ENCODE data around the gene CERS1. TPM values are rescaled to one million over a fixed set of nuclear protein-coding genes. Genes with fewer than 3 reads are reported as not detected.
"Not testable (repeated sequence)": the region's sequence is repeated elsewhere in the genome, so short reads cannot be mapped to it uniquely, and the experiment has no call there.

Gene CERS1
- total RNA-seq, 1 experiment from 2014 or later, result not detected

GRCh38 chr19:18919086-18919899 lies 23.3 kb upstream of the CERS1 start, which contains the start of the genes COPE and DDX49:
TSS of gene COPE (minus strand) at chr19:18919387. CDS start at chr19:18919348, 39 bp downstream.
TSS of gene DDX49 (plus strand) at chr19:18919715. CDS start at chr19:18919742, 27 bp downstream.
- peak; percentile 100 for DNase-seq (ENCODE audit: low read depth)

DNA sequence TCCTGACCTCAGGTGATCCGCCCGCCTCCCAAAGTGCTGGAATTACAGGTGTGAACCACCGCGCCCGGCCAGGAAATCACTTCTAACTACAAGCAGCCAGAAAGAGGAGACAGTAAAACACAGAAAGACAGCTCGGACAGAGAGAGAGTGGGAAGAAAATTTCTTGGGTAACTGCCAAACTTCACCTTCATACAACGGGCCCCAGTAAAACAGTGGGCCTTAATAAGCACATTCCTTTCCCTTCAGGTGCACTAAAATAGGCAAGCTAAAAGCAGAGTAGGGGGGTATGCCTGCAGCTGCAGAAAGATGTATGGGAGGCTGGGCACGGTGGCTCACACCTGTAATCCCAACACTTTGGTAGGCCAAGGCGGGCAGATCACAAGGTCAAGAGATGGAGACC lies 21.6 kb upstream of the CERS1 start:
- not testable (repeated sequence) for DNase-seq (ENCODE audit: low read depth)

DNA sequence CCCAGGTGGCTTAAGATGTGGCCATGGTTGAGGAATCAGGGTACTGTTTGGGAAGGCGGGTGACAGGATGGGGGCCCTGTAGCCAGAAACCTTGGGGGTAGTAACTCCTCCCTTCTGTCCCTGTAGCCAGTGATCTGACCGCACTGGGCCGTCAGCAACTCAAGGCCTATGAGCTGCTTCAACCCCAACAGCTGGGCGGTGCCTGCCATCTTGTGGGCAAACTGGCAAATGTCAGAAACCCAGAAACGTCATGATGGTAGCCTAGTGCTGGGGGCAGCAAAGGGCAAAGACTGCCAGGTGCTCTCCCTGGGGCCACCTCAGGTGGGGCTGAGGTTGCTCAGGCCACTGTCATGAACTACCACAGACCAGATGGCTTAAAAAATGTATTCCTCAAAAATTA lies 19.7 kb upstream of the CERS1 start:
- DNase-seq (ENCODE audit: low read depth), result peak; percentile 52

DNA sequence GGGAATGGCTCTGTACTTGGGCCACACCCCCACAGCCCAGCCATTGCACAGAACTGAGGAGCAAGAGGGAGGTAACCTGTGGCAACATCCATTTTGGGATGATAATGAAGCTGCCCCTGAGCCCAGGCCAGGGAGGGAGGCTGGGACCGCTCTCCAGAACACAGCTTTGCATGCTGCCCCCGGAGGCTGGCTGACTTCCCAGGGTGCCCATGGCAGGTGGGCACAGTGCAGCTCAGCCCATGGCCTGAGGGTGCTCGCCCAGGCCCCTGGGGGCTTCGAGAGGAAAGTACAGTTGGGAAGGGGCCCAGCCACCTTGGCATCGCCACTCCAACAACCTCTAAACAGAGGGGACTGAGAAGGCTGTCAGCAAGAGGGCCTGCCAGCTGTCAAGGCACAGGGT lies 17.5 kb upstream of the CERS1 start:
- no peak for DNase-seq (ENCODE audit: low read depth)

DNA sequence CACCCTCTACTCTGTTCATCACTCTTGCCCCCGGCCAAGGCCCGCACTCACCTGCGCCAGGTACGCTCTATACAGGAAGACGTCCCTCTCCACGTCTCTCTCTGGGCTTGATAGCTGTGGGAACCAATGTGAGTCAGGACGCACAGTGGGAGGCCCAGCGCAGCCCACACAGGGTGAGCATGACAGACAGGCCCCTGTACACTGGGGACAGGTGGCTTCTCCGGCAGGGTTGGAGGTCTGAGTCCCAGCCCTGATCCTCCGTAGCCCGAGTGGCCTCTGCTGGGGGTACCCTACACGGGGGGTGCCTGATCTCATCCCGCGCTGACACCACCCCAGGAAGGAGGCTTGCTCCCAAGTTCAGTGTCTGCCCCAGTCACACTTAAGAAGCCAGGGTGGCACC lies 17.0 kb upstream of the CERS1 start:
- no peak for DNase-seq (ENCODE audit: low read depth)

- no peak for DNase-seq (ENCODE audit: low read depth)
Measured at GRCh38 chr19:18910801-18911436, 15.0 kb upstream of the CERS1 start.

DNA sequence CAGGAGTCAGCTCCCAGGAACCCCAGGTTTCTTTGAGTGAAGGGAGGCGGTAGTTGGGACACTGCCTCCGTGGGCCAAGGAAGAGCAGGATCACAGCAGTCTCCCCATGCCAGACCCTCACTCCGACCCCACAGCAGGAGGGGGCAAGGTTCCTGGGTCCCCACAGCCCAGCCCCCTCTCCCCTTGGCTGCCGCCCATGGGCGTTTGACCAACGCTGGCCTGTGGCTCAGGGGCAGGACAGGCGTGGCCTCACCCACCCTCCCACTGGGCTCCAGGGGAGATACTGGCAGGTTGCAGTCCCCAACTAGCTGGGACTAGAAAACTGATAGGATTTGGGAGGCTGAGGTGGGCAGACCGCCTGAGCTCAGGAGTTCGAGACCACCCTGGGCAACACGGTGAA lies 14.1 kb upstream of the CERS1 start:
- DNase-seq (ENCODE audit: low read depth), result no peak

DNA sequence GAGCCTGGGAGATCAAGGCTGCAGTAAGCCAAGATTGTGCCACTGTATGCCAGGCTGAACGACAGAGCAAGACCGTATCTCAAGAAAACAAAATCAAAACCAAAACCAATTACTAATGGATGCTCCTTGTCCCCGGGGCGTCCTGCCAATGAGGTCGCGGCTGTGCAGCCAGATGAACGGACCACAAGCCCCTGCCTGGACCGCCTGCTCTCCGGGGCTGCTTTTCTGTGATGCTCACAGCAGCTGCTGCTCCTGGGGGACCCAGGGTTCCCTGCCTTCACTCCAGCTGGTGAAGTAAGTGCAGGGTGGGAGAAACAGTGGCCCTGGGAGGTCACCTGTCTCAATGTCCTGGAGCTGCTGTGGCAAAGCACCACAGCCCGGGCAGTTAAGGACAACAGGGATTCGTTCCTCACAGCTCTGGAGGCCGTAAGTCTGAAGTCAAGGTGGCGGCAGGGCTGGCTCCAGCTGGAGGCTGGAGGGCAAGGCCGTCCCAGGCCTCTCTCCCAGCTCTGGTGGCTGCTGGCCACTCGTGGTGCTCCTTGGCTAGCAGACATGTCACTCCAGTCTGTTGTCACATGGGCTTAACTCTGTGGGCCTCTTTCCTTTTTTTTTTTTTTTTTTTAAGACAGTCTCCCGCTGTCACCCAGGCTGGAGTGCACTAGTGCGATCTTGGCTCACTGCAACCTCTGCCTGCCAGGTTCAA lies 13.1 kb upstream of the CERS1 start:
- DNase-seq (ENCODE audit: low read depth), result no peak

GRCh38 chr19:18906605-18907519 lies 10.9 kb upstream of the CERS1 start:
- peak; percentile 2 for DNase-seq (ENCODE audit: low read depth)

- DNase-seq (ENCODE audit: low read depth), result peak; percentile 5
Measured at GRCh38 chr19:18905513-18906236, 9.7 kb upstream of the CERS1 start.

GRCh38 chr19:18905058-18905456 lies 9.1 kb upstream of the CERS1 start:
- no peak for DNase-seq (ENCODE audit: low read depth)

DNA sequence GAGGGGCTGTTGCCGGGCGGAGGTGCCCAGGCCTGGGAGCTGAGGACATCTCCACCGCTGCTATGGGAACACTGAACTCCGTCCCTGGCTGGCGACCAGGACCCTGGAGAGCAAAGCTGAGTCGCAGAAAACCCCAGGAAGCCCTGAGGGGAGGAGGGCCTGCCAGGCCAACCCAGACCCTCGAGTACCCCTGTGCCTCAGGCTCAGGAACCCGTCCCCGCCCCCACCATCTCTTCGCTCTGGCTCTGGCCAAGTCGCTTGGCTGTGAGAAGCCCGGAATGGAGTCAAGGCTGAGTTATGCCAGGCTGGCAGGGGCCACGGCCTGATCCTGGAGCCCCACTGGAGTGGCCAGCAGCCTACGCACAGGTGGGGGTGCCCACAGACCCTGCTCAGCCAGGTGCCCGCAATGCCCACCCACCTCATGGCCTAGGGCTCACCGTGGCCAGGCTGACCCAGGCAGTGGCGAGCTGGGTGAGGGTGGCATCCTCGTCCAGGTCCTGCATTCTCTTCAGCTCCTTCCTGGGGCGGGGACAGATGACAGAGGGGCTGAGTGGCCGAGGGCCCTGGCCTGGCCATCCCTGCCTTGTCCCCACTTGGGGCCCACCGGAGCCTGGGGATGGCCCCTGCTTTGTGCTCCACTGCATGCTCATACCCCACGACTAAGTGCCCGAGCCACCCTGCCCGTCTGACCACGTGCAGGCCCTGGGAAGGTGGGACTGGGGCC lies 8.5 kb upstream of the CERS1 start:
- peak; percentile 2 for DNase-seq (ENCODE audit: low read depth)

GRCh38 chr19:18903156-18904037 lies 7.4 kb upstream of the CERS1 start:
- DNase-seq (ENCODE audit: low read depth), result peak; percentile 3

DNA sequence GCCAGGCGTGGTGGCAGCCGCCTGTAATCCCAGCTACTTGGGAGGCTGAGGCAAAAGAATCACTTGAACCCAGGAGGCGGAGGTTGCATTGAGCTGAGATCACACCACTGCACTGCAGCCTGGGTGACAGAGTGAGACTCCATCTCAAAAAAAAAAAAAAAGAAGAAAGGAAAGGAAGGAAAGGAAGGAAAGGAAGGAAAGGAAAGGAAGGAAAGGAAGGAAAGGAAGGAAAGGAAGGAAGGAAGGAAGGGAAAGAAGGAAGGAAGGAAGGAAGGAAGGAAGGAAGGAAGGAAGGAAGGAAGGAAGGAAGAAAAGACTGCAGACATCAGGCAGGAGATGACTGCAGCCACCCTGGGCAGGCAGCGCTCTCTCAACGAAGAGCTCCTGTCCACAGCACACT lies 6.6 kb upstream of the CERS1 start:
- not testable (repeated sequence) for DNase-seq (ENCODE audit: low read depth)

GRCh38 chr19:18901491-18901890 lies 5.5 kb upstream of the CERS1 start:
- DNase-seq (ENCODE audit: low read depth), result no peak

DNA sequence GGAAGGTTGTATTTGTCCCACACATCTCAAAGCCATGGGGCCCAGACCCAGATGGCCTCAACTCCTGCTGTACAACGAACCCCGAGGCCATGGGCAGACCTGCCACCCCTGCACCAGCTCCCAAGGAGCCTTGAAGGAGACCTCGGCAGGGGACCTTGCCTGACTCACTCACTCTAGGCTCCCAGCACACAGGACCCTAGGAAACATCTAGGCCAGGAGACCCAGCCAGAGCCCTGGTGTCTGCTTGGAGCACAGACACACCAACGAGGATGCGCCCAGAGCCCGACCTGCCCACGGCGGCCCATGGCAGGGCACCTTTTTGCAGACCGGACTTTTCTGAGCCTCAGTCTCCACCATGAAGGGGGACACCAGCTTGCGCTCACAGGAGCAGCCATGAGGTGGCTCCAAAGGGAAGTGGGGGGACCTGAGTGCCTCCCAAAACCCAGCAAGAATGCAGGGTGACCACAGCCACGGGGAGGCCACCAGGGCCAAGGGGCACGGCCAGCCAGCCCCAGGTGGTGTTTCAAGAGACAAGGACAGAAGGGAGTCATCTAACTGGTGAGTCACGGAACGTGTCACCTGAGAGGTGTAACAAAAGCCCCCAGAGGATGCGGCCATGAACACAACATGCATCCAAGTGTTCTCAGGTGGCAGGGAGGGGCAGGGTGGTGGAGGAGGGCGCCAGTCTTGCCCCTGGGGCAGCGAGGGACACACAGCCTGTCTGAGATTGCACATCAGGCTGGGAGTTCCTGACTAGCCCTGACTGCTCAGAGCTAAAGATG lies 4.9 kb upstream of the CERS1 start:
- DNase-seq (ENCODE audit: low read depth), result peak; percentile 2

GRCh38 chr19:18899624-18900560 lies 3.9 kb upstream of the CERS1 start:
- DNase-seq (ENCODE audit: low read depth), result peak; percentile 4
